HG02970 (cell line): ENCODE measurements around the gene MYEF2.
A peak's percentile ranks its signal among the peaks of the same experiment; 100 is the strongest.

Experiments used
- ATAC-seq: cut with Tn5 transposase; IDR thresholded peaks from one replicate; pipeline ENCODE4 v1.9.1; 2021; ENCODE audit warnings: mild to moderate bottlenecking, moderate library complexity, moderate number of reproducible peaks; ENCODE audit not compliant: unreplicated experiment, low FRiP score

Gene MYEF2, protein sequence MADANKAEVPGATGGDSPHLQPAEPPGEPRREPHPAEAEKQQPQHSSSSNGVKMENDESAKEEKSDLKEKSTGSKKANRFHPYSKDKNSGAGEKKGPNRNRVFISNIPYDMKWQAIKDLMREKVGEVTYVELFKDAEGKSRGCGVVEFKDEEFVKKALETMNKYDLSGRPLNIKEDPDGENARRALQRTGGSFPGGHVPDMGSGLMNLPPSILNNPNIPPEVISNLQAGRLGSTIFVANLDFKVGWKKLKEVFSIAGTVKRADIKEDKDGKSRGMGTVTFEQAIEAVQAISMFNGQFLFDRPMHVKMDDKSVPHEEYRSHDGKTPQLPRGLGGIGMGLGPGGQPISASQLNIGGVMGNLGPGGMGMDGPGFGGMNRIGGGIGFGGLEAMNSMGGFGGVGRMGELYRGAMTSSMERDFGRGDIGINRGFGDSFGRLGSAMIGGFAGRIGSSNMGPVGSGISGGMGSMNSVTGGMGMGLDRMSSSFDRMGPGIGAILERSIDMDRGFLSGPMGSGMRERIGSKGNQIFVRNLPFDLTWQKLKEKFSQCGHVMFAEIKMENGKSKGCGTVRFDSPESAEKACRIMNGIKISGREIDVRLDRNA

DNA sequence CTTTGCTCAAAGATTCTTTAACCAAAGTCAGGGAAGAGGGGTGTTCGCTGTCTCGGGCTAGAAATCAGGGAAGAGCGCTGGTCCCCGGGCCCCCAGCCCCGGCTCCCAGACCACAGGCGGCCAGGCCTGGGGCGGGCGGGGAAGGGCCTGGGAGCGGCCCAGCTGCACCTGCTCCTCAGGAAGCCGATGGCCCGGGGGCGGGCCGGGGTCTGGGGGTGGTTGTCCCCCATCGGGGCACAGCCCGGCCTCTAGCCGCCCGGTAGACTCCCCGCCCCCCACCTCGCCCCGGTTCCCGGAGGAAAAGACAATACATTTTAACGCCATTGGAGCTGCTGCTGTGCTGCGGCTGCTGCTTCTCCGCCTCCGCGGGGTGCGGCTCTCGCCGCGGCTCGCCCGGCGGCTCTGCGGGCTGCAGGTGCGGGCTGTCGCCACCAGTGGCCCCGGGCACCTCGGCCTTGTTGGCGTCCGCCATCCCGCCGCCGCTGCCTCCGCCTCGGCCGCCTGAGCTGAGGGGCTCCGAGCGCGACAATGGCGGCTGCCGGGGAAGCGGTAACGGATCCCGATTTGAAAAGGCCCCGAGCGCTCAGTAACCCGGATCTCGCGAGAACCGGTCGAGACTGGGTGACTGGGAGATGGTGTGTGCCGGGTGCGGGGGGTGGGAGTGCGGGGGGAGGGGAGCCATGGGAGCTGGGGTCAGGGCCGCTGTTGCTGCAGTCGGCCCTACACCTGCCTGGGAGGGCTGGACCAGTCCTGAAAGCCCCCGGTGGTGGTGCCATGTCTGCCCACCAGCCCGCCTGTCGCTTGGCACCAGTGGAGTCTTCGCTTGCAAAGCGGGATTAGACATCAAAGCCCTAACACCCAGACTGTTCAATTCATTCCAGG lies at the start of gene MYEF2:
Gene MYEF2, minus strand, starts transcription at position 530 of the 882 bp plus-strand sequence. Its CDS starts 58 bp downstream, at position 472.
- ATAC-seq, result peak; percentile 56

DNA sequence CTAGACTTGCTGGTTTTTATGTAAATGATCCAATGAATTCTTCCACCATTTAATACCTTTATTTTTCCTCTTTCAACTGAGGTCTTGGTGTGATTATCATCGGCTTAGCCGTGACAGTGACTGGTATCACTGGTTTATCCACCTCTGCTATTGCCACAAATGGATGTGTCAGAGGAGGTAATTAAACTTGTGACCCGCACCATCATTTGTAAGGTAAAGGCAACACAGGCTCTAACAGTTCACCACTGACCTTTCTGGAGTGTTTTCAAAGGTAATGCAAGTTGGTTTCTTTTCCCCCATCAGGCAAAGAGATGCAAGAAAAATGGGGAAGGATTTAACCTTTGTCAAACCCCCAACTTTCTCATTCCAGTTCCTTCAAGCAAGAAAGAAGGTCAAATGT lies 47.7 kb upstream of the MYEF2 start:
- no peak for ATAC-seq

DNA sequence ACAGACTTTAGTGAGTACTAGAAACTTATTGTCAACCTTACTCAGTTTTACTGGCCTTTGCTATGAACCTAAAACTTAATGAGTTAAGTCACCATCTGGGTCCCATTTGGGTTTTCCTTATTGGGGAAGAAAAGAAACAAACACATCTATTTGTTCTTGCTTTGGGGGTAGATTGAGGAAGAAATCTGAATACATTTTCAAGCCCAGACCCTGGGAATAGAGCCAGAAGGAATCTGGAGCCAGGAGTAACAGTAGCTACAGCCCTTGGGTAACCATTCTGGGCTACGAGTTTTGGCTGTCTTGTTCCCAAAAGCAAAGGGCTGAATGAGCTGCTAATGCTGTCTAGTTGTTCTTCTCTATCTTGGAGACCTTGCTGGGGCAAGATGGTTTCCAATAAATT lies 44.5 kb upstream of the MYEF2 start:
- ATAC-seq, result no peak

DNA sequence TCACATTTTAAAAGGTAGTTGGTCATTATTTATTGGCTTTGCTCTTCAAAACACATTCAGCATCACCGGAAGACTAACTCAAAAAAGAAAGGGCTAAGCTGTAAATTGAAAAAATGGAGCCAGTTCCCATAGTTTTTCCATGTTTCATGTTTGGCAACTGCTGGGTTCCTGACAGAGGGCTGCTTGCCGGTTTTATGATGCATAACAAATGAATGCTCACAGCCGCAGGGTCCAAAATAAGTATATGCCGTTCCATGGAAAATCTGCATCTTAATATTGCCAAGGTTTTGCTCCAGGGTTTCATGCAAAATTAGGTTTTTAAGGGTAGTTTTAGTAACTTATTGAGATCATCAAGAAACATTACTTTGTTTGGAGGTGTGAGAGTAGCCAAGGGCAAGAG lies 43.8 kb upstream of the MYEF2 start:
- no peak for ATAC-seq

DNA sequence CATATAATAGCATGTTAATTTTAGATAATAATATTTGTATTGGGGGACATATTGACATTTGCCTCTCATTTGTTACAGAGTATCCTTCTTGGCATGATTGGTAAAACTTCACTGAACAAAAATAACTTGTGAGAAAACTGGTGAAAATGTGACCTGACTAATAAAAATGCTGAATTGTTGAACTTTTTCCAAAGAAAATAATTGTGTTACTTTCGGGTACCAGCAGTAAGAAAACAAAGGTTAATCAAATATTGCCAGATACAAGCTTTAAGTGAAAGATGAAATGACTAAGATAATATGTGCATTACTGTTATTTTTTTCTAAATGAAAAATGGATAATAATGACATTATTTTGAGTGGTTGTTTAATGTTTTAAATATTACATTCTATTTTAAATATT lies 43.2 kb upstream of the MYEF2 start:
- ATAC-seq, result no peak

DNA sequence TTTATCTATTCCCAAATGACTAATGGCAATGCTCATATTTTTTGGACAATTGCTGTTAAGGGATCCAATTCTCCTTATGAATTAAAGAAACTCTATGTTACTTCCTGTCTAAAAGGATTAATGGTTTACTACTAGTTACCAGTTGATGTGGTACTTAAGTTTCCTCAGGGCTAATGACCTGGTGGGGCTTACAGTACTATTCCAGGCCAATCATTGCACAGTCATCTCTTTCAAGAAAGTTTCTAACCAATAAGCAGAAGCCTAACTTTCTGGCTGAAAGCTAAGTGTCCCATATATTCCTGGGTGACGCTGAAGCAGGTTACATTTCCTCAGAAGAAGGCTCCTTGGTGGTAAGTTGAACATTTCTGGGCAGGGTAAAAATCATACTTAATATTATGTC lies 27.9 kb upstream of the MYEF2 start, which contains the start of gene SLC12A1:
Gene SLC12A1, plus strand, starts transcription at position 322 of the 400 bp plus-strand sequence. CDS start 1,418 bp downstream, outside the sequence.
- no peak for ATAC-seq

DNA sequence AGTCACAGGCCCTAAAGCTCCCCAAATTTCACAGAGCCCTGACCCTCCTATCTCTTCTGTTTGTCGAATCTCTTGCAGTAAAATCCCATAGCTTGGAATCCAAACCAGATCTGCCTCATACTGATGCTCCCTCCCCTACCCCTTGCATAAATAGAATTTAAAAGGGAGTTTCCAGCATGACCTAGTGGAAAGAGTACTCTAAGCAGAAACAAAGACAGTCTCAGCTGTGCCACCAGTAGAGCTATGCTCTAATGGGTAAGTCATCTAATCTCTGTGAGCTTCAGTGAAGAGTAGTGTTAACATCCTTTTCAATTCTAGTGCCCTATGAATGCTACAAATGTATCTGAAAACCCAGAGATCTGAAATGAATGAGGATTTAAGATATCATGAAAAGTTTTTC lies 24.0 kb upstream of the MYEF2 start:
- ATAC-seq, result no peak

DNA sequence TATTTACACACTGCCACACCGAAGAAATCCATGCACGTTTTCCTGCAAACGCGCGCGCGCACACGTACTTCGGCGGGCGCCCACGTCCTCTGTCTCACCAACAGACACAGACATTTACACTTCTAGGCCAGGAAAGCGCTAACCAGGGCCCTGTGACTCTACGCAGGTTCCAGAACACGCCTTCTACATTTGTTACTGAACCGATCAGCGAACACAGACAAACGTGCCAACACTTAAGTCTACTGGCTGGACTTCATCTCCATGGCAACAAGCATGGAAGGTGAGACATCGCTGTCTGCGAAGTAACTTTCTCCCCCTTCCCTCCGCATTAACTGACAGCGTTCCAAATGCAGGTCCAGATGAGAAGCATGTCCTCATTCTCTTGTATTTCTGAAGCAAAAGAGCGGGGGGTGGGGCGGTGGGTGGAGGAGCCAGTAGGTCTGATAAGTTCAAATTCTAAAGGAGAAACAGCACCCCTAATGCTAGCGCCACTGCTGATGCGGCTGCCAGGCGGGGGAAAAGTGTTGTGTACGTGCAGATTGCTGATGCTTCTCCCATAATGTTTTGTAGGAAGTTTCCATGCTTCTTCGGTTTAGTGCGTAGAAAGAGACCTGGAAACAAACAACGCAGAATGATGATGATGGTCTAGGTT lies 13.6 kb upstream of the MYEF2 start, which contains the start of gene CTXN2:
Gene CTXN2, plus strand, starts transcription at position 92 of the 652 bp plus-strand sequence. CDS start 9,636 bp downstream, outside the sequence.
- no peak for ATAC-seq

DNA sequence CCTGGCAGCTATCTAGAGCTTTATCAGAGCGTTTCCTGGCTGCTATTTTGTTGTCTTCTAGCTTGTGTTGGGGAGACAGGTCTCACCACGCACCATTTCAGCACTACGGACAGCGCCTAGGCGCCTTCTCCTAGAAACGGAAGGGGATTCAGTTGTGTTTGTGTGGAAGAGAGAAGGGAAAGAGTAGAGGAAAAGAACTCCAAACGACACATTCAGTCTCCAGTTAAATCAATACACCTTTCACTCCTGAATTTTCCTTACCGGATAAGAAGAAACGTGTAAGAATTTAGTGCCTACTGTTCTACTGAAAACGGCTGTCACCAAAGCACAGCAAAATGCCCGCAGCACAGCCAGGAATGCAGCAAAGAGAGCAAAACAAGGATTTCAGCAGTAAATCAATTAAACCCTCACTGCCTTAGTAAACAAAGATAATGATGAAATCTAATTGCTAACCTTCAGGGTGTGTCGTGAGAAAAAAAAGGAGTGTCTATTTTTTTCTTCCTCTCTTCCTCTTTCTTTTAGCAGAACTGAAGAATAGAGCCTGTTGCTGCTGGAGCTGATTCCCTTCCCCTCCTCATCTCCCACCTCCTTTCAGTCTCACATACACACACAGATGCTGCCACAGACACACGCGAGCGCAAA lies 13.0 kb upstream of the MYEF2 start:
- no peak for ATAC-seq

DNA sequence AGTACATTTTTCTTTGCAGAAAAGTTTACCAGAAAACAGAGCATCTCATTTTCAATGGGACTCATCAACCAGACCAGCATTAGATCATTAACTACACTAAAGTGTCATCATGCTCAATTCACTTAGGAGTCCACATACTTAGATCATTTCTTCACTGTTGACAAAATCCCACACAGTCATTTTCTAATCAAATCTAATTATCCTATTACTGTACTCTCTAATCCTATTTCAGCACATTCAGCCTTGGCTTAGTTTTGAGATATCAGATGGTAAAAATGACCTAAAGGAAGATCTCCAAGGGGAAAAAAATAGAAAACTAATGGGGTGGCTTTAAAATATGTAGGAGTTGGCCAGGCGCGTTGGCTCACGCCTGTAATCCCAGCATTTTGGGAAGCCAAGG lies 8.2 kb upstream of the MYEF2 start:
- no peak for ATAC-seq

DNA sequence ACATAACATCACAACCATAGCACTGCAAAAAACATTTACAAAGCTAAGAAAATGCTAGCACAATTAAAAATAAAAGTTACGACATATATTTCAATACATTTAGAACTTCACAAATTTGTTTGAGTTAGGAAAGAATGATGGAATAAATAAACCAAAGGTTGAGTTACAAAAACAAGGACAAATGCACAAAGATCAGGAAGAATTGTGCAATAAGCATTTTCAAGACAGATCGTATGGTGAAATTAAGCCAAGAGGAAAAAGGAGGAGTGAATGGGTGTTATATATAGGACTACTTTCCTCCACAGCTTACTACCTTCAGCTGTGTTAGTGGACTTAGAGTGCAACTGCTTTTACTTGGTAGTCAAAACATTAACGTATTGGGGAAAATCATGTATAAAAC lies 7.4 kb upstream of the MYEF2 start:
- ATAC-seq, result no peak

DNA sequence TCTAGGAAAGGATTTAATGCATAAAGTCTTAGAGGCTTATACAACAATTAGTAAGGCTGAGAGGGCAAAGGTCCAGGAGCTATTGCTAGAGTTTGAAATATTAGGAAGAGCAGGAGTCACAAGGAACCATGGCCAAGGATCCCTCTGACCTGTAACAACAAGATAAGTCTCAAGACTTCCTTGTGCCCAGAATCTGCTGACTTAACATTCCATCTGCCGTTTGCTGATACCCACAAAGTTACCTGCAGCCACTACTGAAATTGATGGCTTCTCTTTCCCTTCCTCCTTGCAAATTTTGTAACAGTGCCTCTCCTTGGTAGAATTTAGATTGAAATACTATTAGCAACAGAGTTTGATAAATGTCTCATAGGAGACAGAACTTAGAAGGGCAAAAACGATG lies 4.7 kb upstream of the MYEF2 start:
- no peak for ATAC-seq

DNA sequence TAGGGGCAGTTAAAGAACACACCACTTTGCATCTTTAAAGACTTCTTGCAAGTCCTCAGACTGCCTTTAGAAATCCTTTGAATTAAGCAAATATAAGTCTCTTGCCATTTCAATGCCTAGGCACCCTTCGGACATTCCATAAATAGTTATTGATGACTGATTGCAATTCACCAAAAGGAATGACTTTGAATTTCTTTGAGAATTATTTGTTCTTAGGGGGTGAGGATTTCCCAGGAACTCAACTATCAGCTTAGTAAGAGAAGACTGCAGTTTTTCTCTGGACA lies 495 bp upstream of the MYEF2 start:
- ATAC-seq, result no peak

DNA sequence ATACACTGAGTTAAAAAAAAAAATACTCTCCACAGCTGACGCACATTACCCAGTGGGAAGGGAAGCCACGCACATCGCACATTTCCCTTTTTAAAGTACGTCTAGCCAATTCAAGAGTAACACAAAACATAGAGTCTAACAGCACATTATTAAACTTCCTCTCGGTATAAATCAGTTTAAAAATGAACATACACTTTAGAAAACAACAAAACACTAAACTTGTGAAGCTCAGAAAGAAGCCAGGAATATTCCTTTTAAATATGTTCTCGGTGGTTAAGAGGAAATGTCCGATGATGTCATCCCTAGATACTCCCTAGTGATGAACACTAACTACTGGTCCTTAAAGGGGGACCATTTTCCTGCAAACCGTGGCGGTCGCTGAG lies 721 bp downstream of the MYEF2 start:
- ATAC-seq, result peak; percentile 49

DNA sequence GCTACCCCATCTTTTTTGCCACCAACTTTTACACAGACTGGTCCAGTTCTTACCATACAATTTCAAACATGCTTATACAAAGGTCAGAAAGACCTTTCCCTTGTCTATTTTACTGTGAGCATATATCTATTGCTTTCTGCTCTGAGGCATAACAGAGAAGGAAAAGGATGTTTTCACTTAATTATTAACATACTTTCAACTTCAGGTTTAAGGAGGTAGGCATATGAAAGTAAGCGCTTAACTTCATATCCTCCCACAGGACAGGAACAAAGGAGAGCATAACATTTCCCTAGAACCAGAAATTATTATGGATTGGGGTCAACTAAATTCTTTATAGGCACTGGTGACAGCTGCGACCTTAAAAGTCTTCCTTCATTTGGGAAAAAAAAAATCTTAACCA lies 1.1 kb downstream of the MYEF2 start:
- no peak for ATAC-seq

DNA sequence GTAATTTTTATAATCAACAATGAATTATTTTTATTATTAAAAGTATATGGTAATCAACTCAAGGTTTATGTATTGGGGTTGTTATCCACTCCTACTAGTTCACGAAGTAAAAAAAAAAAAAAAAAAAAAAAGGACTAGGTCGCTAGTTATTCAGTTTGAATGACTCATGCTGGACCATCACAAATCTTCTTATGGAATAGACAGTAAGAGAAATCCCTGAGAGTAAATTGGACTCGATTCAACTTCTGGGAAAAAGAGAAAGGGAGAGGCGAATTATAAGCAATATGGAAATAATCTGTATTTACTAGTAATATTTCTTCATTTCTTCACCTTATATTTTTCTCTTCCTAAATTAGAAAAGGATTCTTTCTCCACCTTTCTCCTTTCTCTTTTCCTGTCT lies 2.0 kb downstream of the MYEF2 start:
- no peak for ATAC-seq

DNA sequence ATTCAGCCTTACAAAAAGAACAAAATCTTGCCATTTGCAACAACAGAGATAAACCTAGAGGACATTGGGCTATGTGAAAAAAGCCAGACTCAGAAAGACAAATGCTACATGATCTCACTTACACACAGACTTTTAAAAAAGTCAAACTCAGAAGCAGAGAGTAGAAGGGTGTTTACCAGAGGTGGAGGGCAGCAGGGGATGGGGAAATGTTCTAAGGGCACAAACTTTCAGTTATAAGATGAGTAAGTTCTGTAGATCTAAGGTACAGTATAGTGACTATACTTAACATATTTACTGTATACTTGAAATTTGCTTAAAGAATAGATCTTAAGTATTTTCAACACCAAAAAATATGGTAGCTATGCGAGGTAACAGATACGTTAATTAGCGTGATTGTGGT lies 3.0 kb downstream of the MYEF2 start:
- ATAC-seq, result no peak

DNA sequence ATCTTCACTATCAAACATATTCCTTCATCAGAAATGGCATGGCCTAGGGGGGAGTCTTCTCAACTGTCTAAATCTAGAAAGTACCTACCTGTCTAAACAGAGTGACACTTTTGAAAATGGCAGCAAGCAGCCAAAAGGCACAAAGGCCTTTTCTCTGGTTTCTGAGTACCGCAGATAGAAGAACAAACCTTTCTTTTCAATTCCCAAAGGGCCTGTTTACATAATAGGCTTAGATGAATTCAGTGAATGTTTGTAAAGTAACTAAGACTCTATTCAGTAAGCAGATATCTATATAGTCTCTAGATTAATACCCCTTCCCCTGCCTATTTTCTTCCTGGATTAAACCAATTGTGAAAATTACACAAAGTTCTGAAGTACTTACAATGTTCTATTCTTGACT lies 7.1 kb downstream of the MYEF2 start:
- no peak for ATAC-seq

DNA sequence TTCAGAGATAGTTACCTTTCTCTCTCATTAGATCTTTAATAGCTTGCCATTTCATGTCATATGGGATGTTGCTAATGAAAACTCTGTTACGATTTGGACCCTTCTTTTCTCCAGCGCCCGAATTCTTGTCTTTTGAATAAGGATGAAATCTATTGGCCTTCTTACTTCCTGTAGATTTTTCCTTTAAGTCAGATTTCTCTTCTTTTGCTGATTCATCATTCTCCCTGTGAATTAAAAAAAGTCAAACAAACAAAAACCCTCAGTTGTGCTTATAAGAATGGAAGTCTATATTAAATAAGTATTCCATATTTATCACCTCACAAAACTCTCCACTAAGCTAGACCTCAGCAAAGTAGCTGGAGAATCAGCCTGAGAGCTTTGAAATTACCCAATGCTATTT lies 9.5 kb downstream of the MYEF2 start:
- ATAC-seq, result no peak

DNA sequence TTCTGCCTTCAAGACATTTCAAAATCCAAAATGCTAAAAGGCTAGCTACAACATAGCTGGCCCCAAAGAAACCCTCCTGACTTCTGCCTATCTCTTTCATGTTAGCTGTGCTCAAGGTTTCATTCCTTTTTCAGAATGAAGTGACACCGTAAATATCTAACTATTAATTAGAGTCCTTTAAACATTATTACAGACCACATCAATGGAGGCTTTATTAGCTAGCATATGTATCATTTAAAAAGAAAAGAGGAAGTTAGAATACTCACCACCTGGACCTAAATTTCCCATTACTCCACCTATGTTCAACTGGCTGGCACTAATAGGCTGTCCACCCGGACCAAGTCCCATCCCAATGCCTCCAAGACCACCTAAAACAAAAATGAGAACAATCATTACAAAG lies 24.6 kb downstream of the MYEF2 start:
- no peak for ATAC-seq
